ENCODE data around the gene CCDC78. TPM values are rescaled to one million over a fixed set of nuclear protein-coding genes. Genes with fewer than 3 reads are reported as not detected.

The CCDC78 gene
- total RNA-seq, 1 experiment from 2014 or later = 22.9 TPM

- Histone ChIP-seq H3K9me3 (ENCODE audit: control insufficient read depth in 1 of 2, insufficient read depth in 1 of 2, low read depth in 1 of 2, low read length in 2 of 2) (no peaks in the 10 kb centered on the region), H3K36me3 (ENCODE audit: control insufficient read depth in 1 of 2, insufficient read depth in 2 of 2, low read length in 2 of 2) (no peaks in the 10 kb centered on the region), H3K4me3 (replicated peaks in 1 of 2; ENCODE audit: low read depth in 1 of 2, low read length in 2 of 2) (peak within 1 kb of the TSS; percentile 59 to 74), H3K9me2 (ENCODE audit: insufficient read depth) (no peaks in the 10 kb centered on the region), H3K79me2 (ENCODE audit: insufficient read depth, low read length) (peaks cover 19% of the 10 kb centered on the region), H3K9ac (ENCODE audit: low read length) (peak within 1 kb of the TSS; percentile 85), H4K20me1 (ENCODE audit: insufficient read depth) (peaks cover 3% of the 10 kb centered on the region; the same call in 1 of the 2 replicates), H2AFZ (ENCODE audit: low read depth, low read length, poor library complexity, severe bottlenecking) (no peak within 1 kb of the TSS), H3K4me2 (ENCODE audit: low read length) (peak within 1 kb of the TSS; percentile 93), H3K27me3 (ENCODE audit: insufficient read depth, low read length) (no peaks in the 10 kb centered on the region), H3K4me1 (ENCODE audit: control insufficient read depth in 1 of 2, insufficient read depth in 2 of 2, low read length in 2 of 2) (peaks cover 37 to 75% of the 10 kb centered on the region in 2 experiments), H3K27ac (ENCODE audit: low read depth, low read length) (peak within 1 kb of the TSS; percentile 92)
- ATAC-seq = peak; percentile 64
- TF ChIP-seq ZBTB33 (IDR thresholded peaks at IDR 0.05; ENCODE audit: extremely low read depth, insufficient replicate concordance, low read length) (no peak), POLR2AphosphoS5 (IDR thresholded peaks at IDR 0.05; ENCODE audit: low read depth, low read length) (0 out of 2 replicates have a peak, but pooled peaks have one; percentile 30)
- intact Hi-C loops (cut with micrococcal nuclease) = loop anchor here (5.0 kb wide), 2 partner anchors 162 to 342 kb away; no protein-coding TSS in a partner anchor
- ChIA-PET RAD21 (ENCODE audit: low non-redundant PET in 1 of 2, low total read pairs in 2 of 2, uncharacterized antibody in 2 of 2, unreplicated experiment in 2 of 2) (no interaction called here), CTCF (interaction anchor here (0.6 to 2.4 kb wide), 4 partner anchors 13 to 388 kb away, joined by 3 to 20 read pairs (median 4); no protein-coding TSS in a partner anchor), POLR2A (interaction anchor here (1.6 to 2.3 kb wide), 2 partner anchors 11 to 13 kb away, joined by 9 to 20 read pairs; partner anchors contain the start of genes CCDC78 and HAGHL)
- BruUV-seq (replicated peaks) = no TSS peak
- DNase-seq (ENCODE audit: low read depth, low spot score) = no peak
Observed at GRCh38 chr16:714558-715476, 11.4 kb downstream of the CCDC78 start, which contains the start of gene METRN. TSS of gene METRN (plus strand) at chr16:715118. CDS start at chr16:715290, 172 bp downstream.

DNA sequence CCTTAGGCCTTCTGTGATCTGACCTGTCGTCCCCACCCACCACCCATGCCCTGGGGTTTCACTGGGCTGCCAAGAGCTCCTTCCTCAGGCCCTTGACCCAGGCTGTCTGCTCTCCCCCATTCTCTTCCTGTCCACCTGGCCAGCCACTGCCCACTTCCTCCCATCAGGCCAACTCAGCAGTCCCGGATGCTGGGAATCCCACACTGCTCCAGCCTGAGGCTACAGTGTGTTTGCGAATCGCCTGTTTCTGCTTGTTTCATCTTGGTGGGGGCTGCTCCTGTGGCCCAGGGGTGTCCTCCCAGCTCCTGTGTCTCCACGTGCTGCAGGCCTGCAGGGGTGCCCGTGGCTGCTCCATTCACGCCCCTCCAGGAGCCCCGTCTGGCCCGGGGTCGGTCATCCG lies 12.2 kb downstream of the CCDC78 start:
- no TSS peak for BruUV-seq (replicated peaks)
- ChIA-PET POLR2A (no interaction called here), CTCF (interaction anchor here (2.0 to 2.7 kb wide), 3 partner anchors 12 to 389 kb away, joined by 4 to 18 read pairs (median 11); partner anchors contain the start of genes CCDC78 and HAGHL), RAD21 (ENCODE audit: low non-redundant PET in 1 of 2, low total read pairs in 2 of 2, uncharacterized antibody in 2 of 2, unreplicated experiment in 2 of 2) (no interaction called here)
- Histone ChIP-seq H3K4me3 (replicated peaks in 1 of 2; ENCODE audit: low read depth in 1 of 2, low read length in 2 of 2) (peak overlapping the region in 1 of 2 experiments; percentile 40; a peak in 2 of 4 replicates), H3K4me1 (ENCODE audit: control insufficient read depth in 1 of 2, insufficient read depth in 2 of 2, low read length in 2 of 2) (peaks cover 31 to 70% of the 10 kb centered on the region in 2 experiments), H2AFZ (ENCODE audit: low read depth, low read length, poor library complexity, severe bottlenecking) (no peak overlapping the region), H3K4me2 (ENCODE audit: low read length) (peak overlapping the region; percentile 84), H4K20me1 (ENCODE audit: insufficient read depth) (peaks cover 3% of the 10 kb centered on the region; the same call in 1 of the 2 replicates), H3K36me3 (ENCODE audit: control insufficient read depth in 1 of 2, insufficient read depth in 2 of 2, low read length in 2 of 2) (no peaks in the 10 kb centered on the region), H3K27me3 (ENCODE audit: insufficient read depth, low read length) (no peaks in the 10 kb centered on the region), H3K27ac (ENCODE audit: low read depth, low read length) (peak overlapping the region; percentile 61; the same call in 1 of the 2 replicates), H3K9ac (ENCODE audit: low read length) (peak overlapping the region; percentile 59), H3K9me2 (ENCODE audit: insufficient read depth) (no peaks in the 10 kb centered on the region), H3K79me2 (ENCODE audit: insufficient read depth, low read length) (peaks cover 19% of the 10 kb centered on the region), H3K9me3 (ENCODE audit: control insufficient read depth in 1 of 2, insufficient read depth in 1 of 2, low read depth in 1 of 2, low read length in 2 of 2) (no peaks in the 10 kb centered on the region)
- intact Hi-C loops (cut with micrococcal nuclease) = loop anchor here (5.0 kb wide), 2 partner anchors 163 to 343 kb away; no protein-coding TSS in a partner anchor
- no peak for ATAC-seq
- DNase-seq (ENCODE audit: low read depth, low spot score) = no peak
- TF ChIP-seq, protein P1, sequence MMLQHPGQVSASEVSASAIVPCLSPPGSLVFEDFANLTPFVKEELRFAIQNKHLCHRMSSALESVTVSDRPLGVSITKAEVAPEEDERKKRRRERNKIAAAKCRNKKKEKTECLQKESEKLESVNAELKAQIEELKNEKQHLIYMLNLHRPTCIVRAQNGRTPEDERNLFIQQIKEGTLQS (IDR thresholded peaks at IDR 0.05) = no peak
- TF ChIP-seq POLR2A (IDR thresholded peaks at IDR 0.05; ENCODE audit: borderline replicate concordance, extremely low read depth, insufficient read depth, insufficient read length) = no peak
- no peak for TF ChIP-seq ZFX (IDR thresholded peaks at IDR 0.05)
- no peak for TF ChIP-seq ZBTB33 (IDR thresholded peaks at IDR 0.05; ENCODE audit: extremely low read depth, insufficient replicate concordance, low read length)
- TF ChIP-seq EGR1 (IDR thresholded peaks at IDR 0.05; ENCODE audit: low read depth) = no peak
- no peak for TF ChIP-seq CBX3 (IDR thresholded peaks at IDR 0.05; ENCODE audit: low read depth)
- no peak for TF ChIP-seq FOSL1 (IDR thresholded peaks at IDR 0.05; ENCODE audit: low read depth)
- TF ChIP-seq SIN3A (IDR thresholded peaks at IDR 0.05; ENCODE audit: low read depth) = no peak
- TF ChIP-seq ELF1 (IDR thresholded peaks at IDR 0.05; ENCODE audit: borderline replicate concordance, low read depth) = no peak
- no peak for TF ChIP-seq TCF7L2 (IDR thresholded peaks at IDR 0.05; ENCODE audit: borderline replicate concordance, extremely low read depth, insufficient read depth, insufficient read length)
- TF ChIP-seq EZH2phosphoT487 (IDR thresholded peaks at IDR 0.05; ENCODE audit: borderline replicate concordance) = no peak
- no peak for TF ChIP-seq POLR2AphosphoS5 (IDR thresholded peaks at IDR 0.05; ENCODE audit: low read depth, low read length)
- no peak for TF ChIP-seq SRF (IDR thresholded peaks at IDR 0.05; ENCODE audit: low read depth)

Measured in HCT116 (cell line).